Lower leg skin (tissue), 3 donors: ENCODE results near the gene NAV1.

ENCODE experiments used
- POLR2A ChIP-seq, 2 donors: fragments of 450-650 bp; IDR thresholded peaks; one replicate each; pipeline ENCODE4 v1.6.1; 2016 to 2017; ENCODE audit warnings: antibody characterized with exemption in 2 of 2, mild to moderate bottlenecking in 1 of 2, moderate library complexity in 1 of 2
- TF ChIP-seq, protein P1 (sequence below), 3 donors: fragments of 450-650 bp; IDR thresholded peaks; one replicate each; pipeline ENCODE4 v1.5.1; 2016; ENCODE audit warnings: antibody characterized with exemption in 3 of 3, mild to moderate bottlenecking in 3 of 3, moderate library complexity in 2 of 3

DNA sequence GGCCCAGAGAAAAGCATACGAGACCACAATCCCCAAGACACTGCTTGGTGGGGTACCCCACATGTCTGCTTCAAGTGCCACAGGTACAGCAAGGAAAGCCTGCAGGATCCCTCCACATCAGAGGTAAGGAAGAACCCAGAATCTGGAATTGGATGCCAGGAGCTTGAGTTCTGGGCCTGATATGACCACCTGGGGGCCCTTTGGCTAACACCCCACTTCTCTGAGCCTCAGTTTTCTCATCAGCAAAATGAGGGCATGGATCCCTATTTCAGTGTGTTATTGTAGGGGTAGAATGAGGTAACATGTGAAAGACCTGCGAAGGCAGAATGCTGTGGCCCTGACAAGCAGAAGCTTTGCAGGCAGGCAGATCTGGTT, 24.5 kb downstream of the NAV1 start:
- TF ChIP-seq, protein P1, sequence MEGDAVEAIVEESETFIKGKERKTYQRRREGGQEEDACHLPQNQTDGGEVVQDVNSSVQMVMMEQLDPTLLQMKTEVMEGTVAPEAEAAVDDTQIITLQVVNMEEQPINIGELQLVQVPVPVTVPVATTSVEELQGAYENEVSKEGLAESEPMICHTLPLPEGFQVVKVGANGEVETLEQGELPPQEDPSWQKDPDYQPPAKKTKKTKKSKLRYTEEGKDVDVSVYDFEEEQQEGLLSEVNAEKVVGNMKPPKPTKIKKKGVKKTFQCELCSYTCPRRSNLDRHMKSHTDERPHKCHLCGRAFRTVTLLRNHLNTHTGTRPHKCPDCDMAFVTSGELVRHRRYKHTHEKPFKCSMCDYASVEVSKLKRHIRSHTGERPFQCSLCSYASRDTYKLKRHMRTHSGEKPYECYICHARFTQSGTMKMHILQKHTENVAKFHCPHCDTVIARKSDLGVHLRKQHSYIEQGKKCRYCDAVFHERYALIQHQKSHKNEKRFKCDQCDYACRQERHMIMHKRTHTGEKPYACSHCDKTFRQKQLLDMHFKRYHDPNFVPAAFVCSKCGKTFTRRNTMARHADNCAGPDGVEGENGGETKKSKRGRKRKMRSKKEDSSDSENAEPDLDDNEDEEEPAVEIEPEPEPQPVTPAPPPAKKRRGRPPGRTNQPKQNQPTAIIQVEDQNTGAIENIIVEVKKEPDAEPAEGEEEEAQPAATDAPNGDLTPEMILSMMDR (IDR thresholded peaks at IDR 0.05) = no peak
- TF ChIP-seq POLR2A (IDR thresholded peaks at IDR 0.05) = no peak
